Hepatic stellate cell (primary cell): ENCODE results near the gene DDX49.
A peak's percentile ranks its signal among the peaks of the same experiment; 100 is the strongest.
"Not testable (repeated sequence)": the region's sequence is repeated elsewhere in the genome, so short reads cannot be mapped to it uniquely, and the experiment has no call there.

Experiments used
- DNase-seq: peaks from one replicate; pipeline ENCODE4 v3.0.0; 2011; ENCODE audit warnings: low spot score

Gene DDX49

GRCh38 chr19:18910010-18910409, 9.5 kb upstream of the DDX49 start:
- no peak for DNase-seq

GRCh38 chr19:18910801-18911436, 8.6 kb upstream of the DDX49 start:
- DNase-seq, result no peak

GRCh38 chr19:18912933-18913332, 6.6 kb upstream of the DDX49 start:
- DNase-seq, result no peak

GRCh38 chr19:18913466-18913865, 6.0 kb upstream of the DDX49 start:
- DNase-seq, result no peak

GRCh38 chr19:18915639-18916038, 3.9 kb upstream of the DDX49 start:
- DNase-seq, result peak; percentile 52

GRCh38 chr19:18917593-18917992, 1.9 kb upstream of the DDX49 start:
- not testable (repeated sequence) for DNase-seq

GRCh38 chr19:18919900-18920214, 342 bp downstream of the DDX49 start:
- DNase-seq, result no peak

GRCh38 chr19:18920400-18920799, 885 bp downstream of the DDX49 start:
- DNase-seq, result no peak

- DNase-seq, result no peak
Measured at GRCh38 chr19:18921593-18921992, 2.1 kb downstream of the DDX49 start.

GRCh38 chr19:18922228-18922985, 2.9 kb downstream of the DDX49 start:
- DNase-seq, result no peak

- no peak for DNase-seq
Measured at GRCh38 chr19:18924684-18925213, 5.2 kb downstream of the DDX49 start.

GRCh38 chr19:18928018-18928805, 8.7 kb downstream of the DDX49 start:
- no peak for DNase-seq

GRCh38 chr19:18929311-18929710, 9.8 kb downstream of the DDX49 start:
- no peak for DNase-seq

- no peak for DNase-seq
Measured at GRCh38 chr19:18931316-18932162, 12.0 kb downstream of the DDX49 start.

- peak; percentile 71 for DNase-seq
Measured at GRCh38 chr19:18932216-18932841, 12.8 kb downstream of the DDX49 start.

- no peak for DNase-seq
Measured at GRCh38 chr19:18933297-18933696, 13.8 kb downstream of the DDX49 start.

GRCh38 chr19:18939163-18939562, 19.6 kb downstream of the DDX49 start:
- no peak for DNase-seq

- DNase-seq, result peak; percentile 78
Measured at GRCh38 chr19:18939922-18940768, 20.6 kb downstream of the DDX49 start.

- peak; percentile 95 for DNase-seq
Measured at GRCh38 chr19:18940769-18941627, 21.5 kb downstream of the DDX49 start, which contains the start of gene HOMER3. Gene HOMER3, minus strand, starts transcription at chr19:18941217. Its CDS starts 2,235 bp downstream, at chr19:18938982.
